Measurements from ENCODE around the gene ACTL8.

Gene ACTL8

DNA sequence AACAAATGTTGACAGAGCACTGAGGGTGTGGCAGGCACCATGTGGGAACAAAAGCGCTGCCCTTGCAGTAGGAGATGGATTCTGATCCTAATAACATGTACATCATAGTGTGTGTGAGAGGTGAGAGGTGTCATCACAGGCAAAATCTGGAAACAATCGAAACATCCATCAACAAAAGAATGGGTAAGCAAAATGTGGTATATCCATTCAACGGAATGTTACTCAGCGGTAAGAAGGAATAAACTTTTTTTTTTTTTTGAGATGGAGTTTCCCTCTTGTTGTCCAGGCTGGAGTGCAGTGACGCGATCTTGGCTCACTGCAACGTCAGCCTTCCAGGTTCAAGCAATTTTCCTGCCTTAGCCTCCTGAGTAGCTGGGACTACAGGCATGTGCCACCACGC, 112.3 kb downstream of the ACTL8 start:
- H3K27ac ChIP-seq, result no peak overlapping the region
- TF ChIP-seq, protein P1, sequence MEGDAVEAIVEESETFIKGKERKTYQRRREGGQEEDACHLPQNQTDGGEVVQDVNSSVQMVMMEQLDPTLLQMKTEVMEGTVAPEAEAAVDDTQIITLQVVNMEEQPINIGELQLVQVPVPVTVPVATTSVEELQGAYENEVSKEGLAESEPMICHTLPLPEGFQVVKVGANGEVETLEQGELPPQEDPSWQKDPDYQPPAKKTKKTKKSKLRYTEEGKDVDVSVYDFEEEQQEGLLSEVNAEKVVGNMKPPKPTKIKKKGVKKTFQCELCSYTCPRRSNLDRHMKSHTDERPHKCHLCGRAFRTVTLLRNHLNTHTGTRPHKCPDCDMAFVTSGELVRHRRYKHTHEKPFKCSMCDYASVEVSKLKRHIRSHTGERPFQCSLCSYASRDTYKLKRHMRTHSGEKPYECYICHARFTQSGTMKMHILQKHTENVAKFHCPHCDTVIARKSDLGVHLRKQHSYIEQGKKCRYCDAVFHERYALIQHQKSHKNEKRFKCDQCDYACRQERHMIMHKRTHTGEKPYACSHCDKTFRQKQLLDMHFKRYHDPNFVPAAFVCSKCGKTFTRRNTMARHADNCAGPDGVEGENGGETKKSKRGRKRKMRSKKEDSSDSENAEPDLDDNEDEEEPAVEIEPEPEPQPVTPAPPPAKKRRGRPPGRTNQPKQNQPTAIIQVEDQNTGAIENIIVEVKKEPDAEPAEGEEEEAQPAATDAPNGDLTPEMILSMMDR (conservative IDR thresholded peaks at IDR 0.05), result no peak

DNA sequence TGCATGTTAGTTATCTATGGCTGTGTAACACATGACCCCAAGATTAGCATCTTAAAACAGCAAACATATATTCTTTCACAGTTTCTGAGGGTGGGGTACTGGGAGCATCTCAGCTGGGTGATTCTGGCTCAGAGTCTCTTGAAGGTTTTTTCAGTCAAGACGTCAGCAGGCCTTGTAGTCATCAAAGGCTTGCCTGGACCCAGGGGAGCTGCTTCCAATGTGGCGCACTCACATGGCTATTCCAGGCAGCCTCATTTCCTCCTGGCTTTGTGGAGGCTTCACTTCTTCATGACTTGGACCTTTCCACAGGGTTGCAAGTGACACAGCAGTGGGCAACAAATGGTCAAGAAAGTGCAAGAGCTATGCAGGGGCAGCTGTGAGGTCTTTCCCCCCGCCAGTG, 114.7 kb downstream of the ACTL8 start:
- H3K27ac ChIP-seq, result no peak overlapping the region
- TF ChIP-seq, protein P1 (conservative IDR thresholded peaks at IDR 0.05), result no peak

DNA sequence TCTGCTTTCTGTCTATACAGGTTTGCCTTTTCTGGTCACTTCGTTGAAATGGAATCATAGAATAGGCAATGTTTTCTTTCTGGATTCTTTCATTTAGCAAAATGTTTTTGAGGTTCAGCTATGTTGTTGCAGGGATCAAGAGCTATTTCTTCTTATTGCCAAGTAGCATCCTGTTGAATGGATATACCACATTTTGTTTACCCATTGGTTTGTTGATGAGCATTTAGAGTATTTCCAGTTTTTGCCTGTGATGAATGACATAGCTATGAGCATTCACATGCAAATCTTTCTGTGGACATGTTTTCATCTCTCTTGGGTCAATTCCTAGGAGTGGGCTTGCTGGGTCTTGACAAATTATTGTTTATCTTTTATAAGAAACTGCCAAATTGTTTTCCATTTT, 115.5 kb downstream of the ACTL8 start:
- TF ChIP-seq, protein P1 (conservative IDR thresholded peaks at IDR 0.05), result no peak
- H3K27ac ChIP-seq, result no peak overlapping the region

DNA sequence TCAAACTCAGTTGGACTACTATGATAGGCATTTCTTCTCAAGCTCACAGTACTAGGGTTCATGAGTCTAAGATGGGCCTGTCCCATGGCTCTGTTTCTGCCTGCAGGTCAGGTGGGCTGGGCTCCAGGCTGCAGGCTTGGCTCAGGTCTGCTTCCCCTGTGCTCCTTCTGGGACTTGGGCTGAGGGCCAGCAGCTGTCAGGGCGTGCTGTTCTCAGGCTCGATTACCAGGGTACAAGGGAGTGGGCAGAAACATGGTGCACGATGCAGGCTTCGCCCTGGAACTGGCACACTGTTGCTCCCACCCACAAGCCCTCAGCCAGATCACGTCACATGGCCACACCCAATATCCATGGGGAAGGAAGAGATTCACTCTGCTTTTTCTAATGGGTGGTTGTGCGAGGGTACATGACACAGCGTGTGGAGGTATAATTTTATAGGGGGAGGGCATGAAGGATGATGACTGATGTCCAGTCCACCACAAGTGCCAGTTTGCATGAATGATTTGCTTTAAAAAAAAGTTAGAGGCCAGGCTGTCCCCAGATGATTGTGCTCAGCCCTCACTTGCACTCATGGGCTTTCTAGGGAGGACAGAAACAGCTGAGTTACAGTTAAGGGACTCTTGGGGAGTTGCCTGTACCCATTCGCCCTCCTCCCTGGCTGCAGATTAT, 118.0 kb downstream of the ACTL8 start:
- no peak overlapping the region for H3K27ac ChIP-seq
- TF ChIP-seq, protein P1 (conservative IDR thresholded peaks at IDR 0.05), result no peak

DNA sequence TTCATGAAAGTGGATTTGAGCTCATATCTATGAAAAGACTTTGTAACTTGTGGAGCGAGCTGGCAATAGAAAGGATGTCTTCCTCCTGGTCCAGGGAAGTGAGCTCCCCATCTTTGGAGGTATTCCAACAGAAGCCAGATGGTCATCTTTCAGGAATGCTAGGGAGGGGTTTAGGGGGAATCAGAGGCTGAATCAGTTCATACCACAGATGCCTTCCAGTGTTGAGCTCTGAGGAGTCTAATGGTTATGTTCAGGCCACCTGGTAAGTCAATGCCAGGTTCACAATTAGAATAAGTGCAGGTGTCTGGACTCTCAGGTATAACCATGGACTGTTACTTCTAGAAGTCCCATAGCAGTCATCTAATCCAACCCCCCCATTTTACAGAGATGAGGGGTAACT, 119.1 kb downstream of the ACTL8 start:
- TF ChIP-seq, protein P1 (conservative IDR thresholded peaks at IDR 0.05), result no peak
- no peak overlapping the region for H3K27ac ChIP-seq

DNA sequence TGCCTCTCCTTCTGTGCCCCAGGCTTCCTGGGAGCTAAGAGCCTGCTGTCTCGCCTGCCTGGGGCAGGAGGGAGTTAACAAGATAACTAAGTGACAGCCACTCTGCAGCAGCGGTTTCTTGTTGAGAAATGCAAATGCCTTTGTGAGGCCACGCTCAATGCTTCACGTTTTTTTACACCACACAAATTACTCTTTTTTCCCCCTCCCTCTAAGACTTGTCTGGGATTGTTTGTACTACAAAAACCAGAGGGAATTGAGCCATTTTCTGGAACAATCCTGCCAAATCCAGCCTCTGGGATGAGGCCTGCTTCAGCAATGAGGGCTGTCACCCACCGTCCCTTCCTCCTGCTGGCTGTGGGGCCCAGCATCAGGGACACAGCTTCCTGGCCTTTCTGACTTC, 119.6 kb downstream of the ACTL8 start:
- H3K27ac ChIP-seq, result no peak overlapping the region
- TF ChIP-seq, protein P1 (conservative IDR thresholded peaks at IDR 0.05), result no peak

DNA sequence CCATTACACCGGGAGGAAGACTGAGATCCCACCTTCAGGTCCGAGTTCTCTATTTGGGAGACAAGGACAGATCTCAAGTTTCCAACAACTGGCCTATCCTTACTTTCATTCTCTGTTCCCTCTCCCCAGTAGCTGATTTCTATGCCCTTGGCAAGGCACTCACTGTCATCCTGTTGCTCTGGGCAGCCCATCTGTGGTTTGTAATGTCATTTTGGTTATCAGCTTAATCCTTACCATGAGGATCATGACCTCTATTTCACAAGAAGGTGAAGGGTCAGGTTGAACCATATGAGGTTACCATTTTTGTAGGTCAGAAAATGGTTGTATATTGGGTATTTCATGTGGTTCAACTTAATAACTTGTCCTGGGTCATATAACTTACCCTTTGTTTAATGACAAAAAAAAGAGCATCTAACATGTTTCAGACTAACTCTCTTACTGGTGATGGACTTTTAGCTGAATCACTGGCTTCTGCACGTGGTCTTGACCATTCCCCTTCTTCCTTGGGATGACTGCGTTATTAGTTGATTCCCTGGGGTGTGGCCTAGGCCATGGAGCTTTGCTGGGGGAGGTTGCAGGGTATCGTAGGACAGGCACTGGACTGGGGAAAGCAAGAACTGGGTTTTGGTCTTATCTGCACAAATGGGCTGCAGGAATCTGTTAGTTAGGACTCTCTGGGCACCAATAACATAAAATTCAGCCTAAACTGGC, 120.2 kb downstream of the ACTL8 start:
- TF ChIP-seq, protein P1 (conservative IDR thresholded peaks at IDR 0.05), result no peak
- H3K27ac ChIP-seq, result no peak overlapping the region
